HG03354 (cell line): ENCODE results near the gene NTRK3.
"Not testable (repeated sequence)": the region's sequence is repeated elsewhere in the genome, so short reads cannot be mapped to it uniquely, and the experiment has no call there.

ENCODE experiments used
- ATAC-seq: cut with Tn5 transposase; IDR thresholded peaks from one replicate; pipeline ENCODE4 v1.9.1; 2021; ENCODE audit warnings: mild to moderate bottlenecking; ENCODE audit not compliant: unreplicated experiment, poor library complexity, severe bottlenecking

NTRK3 gene

GRCh38 chr15:88049506-88049905, 207.0 kb downstream of the NTRK3 start:
- ATAC-seq: peak; percentile 52

GRCh38 chr15:88048755-88049154, 207.8 kb downstream of the NTRK3 start:
- no peak for ATAC-seq

GRCh38 chr15:88048237-88048636, 208.3 kb downstream of the NTRK3 start:
- ATAC-seq: no peak

DNA sequence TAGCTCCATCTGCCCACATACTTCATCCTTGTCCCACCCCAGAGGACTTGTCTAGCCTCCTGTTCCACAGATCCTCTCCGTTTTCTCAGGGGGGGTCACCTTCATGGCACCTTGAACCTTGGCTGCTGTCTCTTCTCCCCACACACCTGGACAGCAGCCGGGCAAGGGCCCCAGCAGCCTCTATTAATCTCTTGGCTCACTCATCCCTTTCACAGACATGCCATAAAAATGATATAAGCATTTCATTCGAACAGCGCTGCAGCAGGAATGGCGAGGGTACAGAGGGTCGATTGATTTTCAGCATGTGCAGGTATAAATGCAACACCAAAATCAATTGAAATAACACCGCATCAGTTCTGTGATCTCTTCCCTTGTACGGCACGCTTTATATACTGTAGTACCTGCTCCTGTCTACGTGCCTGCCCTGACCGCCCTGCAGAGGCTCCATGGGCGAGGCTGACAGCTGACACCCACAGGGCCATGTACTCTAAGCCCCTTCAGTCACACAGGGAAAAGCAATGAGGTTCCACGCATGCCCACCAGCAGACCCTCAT, 209.9 kb downstream of the NTRK3 start:
- no peak for ATAC-seq

- ATAC-seq: no peak
Measured at GRCh38 chr15:88043396-88043795, 213.1 kb downstream of the NTRK3 start.

DNA sequence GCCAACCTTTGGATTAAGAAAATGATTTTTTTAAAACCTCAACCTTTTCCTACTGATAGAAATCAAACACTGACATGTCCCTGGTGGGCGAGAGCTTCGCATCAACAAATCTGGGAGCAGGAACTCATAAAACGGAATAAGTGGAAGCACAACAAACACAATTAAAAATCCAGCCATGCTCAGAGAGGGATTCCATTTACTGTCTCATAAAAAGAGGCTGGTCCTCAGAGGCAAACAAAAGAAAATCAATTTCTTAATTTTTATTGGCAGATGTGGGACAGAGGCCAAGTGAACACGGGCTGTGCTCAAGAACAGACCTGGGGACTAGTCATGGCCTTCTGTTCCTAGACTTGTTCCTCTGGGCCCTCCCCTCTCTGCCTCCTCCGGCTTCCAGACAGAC, 214.5 kb downstream of the NTRK3 start:
- no peak for ATAC-seq

GRCh38 chr15:88040516-88040915, 216.0 kb downstream of the NTRK3 start:
- ATAC-seq: no peak

- ATAC-seq: no peak
Measured at GRCh38 chr15:88038261-88038660, 218.3 kb downstream of the NTRK3 start.

DNA sequence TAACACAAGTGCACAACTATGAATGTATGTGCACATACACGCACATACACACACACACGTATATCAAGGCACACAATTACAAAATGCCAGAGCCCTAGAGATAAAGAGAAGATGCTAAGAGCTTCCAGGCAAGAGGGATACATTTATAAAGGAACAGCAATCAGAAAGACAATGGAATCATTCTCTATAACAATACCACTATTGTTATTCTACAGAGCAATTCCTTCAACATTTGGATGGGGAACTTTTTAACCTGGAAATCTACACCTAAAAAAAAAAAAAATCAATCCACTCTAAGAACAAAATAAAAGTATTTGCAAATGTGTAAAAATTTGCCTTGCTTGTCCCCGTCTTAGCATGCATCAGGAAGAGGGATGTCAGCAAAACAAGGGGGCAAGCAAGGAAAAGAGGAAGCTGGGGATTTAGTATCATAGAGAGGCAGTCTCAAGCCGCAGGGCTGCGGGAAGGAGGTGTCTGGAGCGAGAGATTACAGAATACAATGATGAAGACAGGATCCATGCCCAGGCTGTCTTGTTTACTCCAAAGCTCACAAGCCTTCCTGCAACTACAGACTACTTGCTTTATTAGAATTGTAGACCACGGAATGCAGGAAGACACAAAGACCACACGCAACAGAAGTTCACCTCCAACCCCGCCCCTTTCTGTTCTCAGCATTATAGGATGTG, 220.2 kb downstream of the NTRK3 start:
- ATAC-seq: no peak

DNA sequence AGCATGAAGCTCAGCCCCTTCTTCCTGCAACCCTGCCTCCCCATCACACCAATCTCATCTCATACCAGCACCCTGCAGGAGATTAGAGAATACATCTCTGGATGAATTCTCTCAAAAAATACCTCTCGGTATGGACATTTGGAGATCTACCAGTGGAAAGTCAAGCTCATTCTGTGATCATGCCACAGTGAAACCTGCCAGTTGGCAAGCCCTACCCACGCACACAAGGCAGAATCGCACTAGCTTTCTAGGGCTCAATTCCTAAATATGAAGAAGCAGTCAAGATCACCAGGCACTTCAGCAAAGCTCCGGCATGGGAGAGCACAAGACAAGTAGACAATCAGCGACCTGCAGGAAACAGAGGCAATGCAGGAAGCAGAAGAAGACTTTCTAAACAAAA, 221.2 kb downstream of the NTRK3 start:
- no peak for ATAC-seq

DNA sequence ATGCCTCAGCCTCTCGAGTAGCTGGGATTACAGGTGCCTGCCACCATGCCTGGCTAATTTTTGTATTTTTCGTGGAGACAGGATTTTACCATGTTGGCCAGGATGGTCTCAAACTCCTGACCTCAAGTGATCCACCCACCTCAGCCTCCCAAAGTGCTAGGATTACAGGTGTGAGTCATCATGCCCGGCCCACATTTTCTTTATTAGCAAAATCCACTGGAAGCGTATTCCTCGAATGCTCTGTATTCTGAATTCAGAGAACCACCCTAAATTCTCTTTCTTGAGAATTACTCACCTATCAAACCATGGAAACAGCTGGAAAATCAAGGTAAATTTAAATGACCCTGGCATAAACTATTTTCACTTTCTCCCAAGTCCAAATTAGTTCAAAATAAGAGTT, 223.1 kb downstream of the NTRK3 start:
- ATAC-seq: not testable (repeated sequence)

GRCh38 chr15:88032787-88033186, 223.8 kb downstream of the NTRK3 start:
- no peak for ATAC-seq

GRCh38 chr15:88031461-88031860, 225.1 kb downstream of the NTRK3 start:
- ATAC-seq: no peak

DNA sequence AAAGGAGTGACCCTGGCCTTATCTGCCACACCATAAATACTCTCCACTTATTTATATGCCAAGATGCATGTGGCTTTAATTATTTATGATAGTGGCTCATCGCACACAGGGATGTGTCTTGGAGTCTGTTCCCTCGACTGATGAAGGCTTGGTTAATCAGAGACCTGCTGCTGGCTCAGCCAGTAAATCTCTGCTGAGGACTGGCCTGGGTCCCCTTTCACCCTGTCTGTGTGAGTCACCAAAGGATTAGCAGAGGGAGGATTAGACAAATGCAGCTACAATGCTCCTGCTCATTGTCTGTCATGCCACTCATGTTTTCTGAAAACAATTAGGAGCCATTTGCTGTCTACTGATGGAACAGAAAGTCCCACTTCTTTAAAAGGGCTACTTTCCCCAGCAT, 226.8 kb downstream of the NTRK3 start:
- ATAC-seq: no peak

GRCh38 chr15:88028024-88028423, 228.5 kb downstream of the NTRK3 start:
- no peak for ATAC-seq

GRCh38 chr15:88023914-88024313, 232.6 kb downstream of the NTRK3 start:
- no peak for ATAC-seq

DNA sequence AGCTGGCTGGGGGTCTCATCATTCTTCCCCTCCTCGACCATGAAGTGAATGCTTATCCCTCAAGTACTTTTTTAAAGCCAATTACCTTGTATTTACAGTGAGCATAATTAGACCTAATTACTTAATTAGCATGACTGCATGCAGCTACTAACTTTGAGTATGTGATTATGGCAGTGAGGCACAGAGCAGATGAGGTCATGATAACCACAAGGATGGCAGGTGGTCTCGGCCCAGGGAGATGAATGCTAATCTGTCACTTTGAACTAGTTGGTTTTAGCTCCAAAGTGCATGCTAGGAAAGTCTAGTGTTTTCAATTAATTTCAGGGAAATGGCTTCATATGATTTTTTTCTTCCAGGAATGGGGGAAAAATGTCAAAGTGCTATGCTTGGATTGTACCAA, 233.8 kb downstream of the NTRK3 start:
- no peak for ATAC-seq

DNA sequence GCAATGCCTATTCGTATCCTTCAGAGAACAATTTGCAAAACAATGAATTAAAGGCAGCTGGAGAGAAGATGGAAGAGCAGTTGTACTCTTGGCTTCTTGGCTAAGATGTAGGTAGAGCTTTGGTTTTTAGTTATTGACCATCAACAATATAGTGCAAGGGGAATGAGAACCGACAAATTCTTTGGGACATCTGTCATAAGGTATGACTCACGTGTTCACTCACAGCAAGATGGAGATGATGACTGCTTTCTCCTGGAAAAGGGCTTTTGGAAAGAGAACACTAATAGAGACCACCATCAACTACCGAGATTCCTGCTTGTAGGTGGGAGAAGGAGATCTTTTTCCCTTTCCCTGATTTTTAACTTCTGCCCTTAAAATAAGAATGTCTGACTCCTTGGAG, 234.9 kb downstream of the NTRK3 start:
- ATAC-seq: no peak

DNA sequence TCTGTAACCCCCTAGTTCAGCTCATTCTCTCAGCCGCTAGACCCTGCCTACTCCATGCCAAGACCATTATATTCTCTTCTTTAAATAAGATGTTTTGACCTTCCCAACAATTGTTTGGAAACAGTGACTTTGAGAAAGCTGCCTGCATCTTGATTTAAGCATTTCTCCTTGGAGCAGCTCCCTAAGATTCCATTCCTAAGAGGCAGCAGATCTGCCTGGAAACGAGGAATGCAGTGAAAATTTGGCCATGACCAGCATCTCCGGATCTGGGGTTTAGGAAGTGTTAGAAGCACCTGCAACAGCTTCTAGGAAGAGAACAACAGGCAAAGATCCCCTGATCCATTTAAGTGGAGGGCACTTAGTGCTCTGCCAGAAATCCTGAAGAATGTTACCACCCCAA, 235.7 kb downstream of the NTRK3 start:
- ATAC-seq: no peak

DNA sequence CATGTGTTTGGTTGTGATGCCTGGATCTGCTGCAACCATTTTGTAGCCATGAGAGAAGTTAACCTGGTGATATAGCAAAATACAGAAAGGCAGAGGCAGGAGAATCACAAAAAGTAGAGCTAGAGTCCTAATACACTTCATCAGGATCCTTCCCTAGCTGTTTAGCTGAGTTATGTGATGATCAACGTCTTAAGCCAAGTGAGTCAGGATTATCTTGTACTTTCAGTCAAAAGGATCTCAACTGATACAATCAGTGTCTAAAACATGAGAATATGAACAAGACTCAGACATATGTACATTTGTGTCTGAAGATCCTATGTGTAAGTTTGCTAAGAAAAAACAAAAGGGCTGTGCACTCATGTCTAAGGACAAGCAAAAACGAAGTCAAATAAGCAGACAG, 236.9 kb downstream of the NTRK3 start:
- no peak for ATAC-seq

DNA sequence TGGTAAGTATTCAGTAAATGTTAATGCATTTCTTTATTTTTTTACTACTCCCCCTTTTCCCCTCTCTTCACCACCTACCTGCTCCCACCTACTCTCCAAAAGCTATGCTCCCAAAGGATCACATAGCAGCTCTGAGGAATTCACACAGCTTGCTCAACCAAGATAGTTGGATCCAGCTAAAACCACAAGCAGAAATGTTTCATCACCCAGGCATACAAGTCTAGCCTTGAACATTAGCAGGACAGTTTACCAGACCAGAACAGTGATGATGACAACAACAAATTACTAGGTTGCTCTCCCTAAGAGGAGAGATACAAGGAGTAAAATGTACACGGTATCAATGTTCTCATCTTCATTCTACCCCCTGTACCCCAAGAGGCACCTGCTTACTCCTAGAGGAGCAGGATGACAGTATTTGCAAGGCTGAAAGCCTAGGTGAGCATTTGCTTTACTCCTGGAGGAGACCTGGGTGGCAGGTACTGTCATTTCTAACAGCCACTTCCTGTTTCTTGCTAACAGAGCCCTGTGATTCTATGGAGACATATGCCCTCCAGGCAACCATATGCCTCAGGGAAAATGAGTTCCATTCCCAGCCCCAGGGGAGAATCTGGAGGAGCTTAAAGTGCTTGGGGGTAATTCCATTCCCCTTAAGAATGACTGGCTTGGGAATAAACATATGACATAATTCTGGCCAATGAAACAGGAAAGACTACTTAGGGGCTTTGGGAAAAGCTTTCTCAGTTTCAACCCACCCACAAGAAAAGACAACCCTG, 237.5 kb downstream of the NTRK3 start:
- no peak for ATAC-seq
